Hepatocyte (in vitro differentiated cells): ENCODE results near the gene BANK1.

ENCODE experiments used
- EZH2 ChIP-seq: fragments of 200-600 bp; sonication (generic); IDR thresholded peaks from 2 replicates; pipeline ENCODE4 v1.6.1; 2016; ENCODE audit warnings: antibody characterized with exemption, mild to moderate bottlenecking, borderline replicate concordance
- EZH2phosphoT487 ChIP-seq: fragments of 200-600 bp; sonication (generic); IDR thresholded peaks from one replicate; pipeline ENCODE4 v1.6.1; 2018; ENCODE audit warnings: antibody characterized with exemption, mild to moderate bottlenecking, low read depth, moderate library complexity; ENCODE audit not compliant: unreplicated experiment, severe bottlenecking
- TF ChIP-seq, protein P1 (sequence below): fragments of 200-600 bp; sonication (generic); IDR thresholded peaks from 2 replicates; pipeline ENCODE4 v1.5.1; 2016; ENCODE audit warnings: antibody characterized with exemption, mild to moderate bottlenecking; ENCODE audit not compliant: poor library complexity

DNA sequence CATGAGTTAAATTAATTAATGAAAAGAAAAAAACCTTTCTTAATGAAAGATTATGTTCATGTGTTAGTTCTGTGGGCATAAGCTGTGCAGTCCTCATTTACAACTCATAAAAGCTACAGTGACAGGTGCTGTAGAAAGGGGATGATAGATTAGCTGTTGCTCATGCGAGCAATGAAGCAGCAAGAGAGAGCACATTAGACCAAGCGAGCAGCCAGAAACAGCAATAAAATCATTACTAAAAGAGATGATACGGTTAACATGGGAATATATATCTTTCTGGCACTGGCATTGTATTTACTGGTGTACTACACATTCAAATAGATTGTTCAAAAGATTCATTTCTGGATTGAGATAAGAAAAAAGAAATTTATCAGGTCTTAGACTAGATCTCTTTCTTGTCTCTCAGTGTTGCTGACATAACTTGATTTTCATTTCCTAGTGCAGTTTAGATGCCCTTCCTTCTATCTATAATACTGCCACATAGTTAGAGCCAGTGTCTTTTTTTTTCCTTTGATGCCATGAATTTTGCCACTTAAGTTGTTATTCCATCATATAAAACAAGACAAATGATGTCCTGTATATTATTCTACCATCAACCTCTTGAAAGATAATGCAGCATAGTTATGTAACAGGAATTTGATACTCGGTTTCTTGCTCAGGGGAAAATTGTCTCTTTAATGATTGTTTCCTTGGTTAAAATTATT lies 164.6 kb downstream of the BANK1 start:
- TF ChIP-seq, protein P1, sequence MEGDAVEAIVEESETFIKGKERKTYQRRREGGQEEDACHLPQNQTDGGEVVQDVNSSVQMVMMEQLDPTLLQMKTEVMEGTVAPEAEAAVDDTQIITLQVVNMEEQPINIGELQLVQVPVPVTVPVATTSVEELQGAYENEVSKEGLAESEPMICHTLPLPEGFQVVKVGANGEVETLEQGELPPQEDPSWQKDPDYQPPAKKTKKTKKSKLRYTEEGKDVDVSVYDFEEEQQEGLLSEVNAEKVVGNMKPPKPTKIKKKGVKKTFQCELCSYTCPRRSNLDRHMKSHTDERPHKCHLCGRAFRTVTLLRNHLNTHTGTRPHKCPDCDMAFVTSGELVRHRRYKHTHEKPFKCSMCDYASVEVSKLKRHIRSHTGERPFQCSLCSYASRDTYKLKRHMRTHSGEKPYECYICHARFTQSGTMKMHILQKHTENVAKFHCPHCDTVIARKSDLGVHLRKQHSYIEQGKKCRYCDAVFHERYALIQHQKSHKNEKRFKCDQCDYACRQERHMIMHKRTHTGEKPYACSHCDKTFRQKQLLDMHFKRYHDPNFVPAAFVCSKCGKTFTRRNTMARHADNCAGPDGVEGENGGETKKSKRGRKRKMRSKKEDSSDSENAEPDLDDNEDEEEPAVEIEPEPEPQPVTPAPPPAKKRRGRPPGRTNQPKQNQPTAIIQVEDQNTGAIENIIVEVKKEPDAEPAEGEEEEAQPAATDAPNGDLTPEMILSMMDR: no peak
- TF ChIP-seq EZH2: no peak
- no peak for TF ChIP-seq EZH2phosphoT487
